HG03025 (cell line): ENCODE results near the gene HTR4.

ENCODE experiments used
- ATAC-seq: cut with Tn5 transposase; IDR thresholded peaks from one replicate; pipeline ENCODE4 v1.9.1; 2021; ENCODE audit warnings: mild to moderate bottlenecking, moderate library complexity; ENCODE audit not compliant: unreplicated experiment, low FRiP score

Gene HTR4

GRCh38 chr5:148620091-148620490 lies 34.2 kb downstream of the HTR4 start:
- no peak for ATAC-seq

GRCh38 chr5:148619484-148619883 lies 34.8 kb downstream of the HTR4 start:
- ATAC-seq = no peak

DNA sequence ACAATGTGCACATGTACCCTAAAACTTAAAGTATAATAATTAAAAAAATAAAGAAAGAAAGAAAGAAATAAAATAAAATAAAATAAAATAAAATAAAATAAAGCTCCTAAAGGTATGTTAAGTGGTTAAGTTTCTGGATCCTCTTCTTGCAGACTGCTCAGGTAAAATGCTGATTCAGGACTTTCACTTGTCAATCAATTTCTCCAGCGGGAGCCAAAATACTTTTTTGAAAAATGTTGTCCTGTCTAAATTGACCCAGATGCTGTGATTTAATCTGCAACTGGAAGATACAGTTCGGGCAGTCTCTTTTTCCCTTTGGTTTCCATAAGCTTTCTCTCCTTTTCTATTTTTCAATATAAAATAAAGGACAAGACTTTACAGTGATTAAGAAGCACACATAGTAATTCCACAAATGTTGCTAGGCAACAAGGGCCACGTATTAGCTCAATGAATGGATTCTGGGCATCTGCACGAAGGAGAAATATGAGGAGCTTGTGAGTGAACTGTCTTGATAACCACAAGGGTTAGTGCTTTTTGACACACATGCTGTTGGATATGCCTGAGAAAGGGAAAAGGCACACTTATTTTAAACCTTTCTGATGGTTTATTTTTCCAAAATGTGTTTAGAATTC lies 38.6 kb downstream of the HTR4 start:
- no peak for ATAC-seq

DNA sequence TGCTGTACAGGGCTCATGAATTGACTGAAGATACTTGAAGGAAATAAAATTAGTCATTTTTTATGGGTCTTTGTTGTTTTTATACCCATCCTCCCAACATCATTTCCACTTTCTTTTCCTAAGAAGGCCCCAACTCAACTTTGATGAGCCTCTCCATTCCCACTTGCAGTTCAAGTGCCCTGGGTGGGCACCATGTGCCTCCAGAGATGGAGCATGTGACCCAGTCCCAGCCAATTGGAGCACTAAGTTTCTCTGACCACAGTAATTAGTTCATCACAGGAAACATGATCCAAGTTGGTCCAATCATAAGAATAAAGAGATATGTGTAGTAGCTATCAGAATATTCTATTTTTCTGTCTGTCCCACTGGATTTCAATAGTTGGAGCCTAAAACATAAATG lies 46.9 kb downstream of the HTR4 start:
- no peak for ATAC-seq

- no peak for ATAC-seq
Measured at GRCh38 chr5:148606296-148606695, 48.0 kb downstream of the HTR4 start.

- no peak for ATAC-seq
Measured at GRCh38 chr5:148599187-148599586, 55.1 kb downstream of the HTR4 start.

- ATAC-seq = no peak
Measured at GRCh38 chr5:148595697-148596096, 58.6 kb downstream of the HTR4 start.

DNA sequence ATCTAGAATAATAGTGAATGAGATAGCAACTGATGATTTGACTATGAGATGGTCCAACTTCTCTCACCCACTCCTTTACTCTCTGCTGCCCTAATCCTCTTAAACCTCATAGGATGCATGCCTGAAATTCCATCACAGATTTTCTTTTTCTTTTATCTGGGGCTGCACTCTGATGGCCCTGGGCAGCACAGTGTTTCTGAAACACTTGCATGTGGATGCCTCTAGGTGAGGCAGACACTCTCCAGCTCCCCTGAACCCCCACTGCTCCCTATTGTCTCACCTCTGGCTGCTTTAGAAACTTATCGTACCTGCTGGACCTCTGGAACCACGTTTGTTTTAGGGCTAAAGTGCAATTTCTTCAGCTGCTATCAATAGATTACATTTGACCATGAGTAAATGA lies 67.5 kb downstream of the HTR4 start:
- ATAC-seq = no peak

- ATAC-seq = no peak
Measured at GRCh38 chr5:148585988-148586387, 68.3 kb downstream of the HTR4 start.

DNA sequence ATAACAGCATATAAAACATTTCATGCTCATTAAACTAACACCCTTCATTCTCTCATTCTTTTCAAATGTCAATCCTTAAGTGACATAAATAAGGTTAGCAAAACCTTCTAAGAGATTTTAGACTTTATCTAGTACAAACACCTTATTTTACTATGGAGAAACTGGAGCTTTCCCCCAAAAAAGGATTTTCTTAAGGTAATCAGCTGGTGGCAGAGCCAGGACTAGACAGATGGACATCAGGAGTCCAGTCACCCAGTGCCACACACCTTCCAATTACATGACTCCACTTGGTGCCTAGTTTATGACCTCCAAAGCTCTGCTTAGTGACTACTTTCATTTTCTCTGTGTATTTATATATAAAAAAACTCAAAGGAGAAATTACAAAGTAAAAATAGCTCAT lies 70.2 kb downstream of the HTR4 start:
- no peak for ATAC-seq

- no peak for ATAC-seq
Measured at GRCh38 chr5:148583421-148583965, 70.8 kb downstream of the HTR4 start.

GRCh38 chr5:148574167-148574566 lies 80.2 kb downstream of the HTR4 start:
- ATAC-seq = no peak

GRCh38 chr5:148573374-148573773 lies 81.0 kb downstream of the HTR4 start:
- ATAC-seq = no peak

- no peak for ATAC-seq
Measured at GRCh38 chr5:148569948-148570347, 84.4 kb downstream of the HTR4 start.

- ATAC-seq = no peak
Measured at GRCh38 chr5:148565148-148565547, 89.2 kb downstream of the HTR4 start.

GRCh38 chr5:148563021-148563420 lies 91.3 kb downstream of the HTR4 start:
- no peak for ATAC-seq

DNA sequence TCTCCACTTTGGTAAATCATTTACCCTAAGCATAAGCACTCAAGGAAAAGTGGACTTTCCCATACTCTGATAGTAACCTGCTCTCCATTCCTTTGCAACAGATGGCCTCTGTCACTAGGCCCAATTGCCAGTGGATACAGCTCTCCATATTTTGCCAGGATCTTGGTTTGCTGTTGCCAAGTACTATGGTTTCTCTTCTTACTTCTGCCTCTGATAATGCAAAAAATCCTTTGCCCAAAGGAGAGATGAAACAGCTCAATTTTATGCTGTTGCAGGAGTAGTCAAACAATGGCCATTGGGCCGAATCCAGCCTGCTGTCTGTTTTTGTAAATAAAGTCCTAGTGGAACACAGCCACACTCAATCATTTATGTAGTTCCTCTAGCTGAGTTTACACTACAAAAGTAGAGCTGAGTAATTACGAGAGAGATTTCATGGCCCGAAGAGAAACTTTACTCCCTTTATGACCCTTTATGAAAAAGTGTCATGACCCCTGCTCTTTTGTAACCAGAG lies 92.5 kb downstream of the HTR4 start:
- ATAC-seq = no peak

DNA sequence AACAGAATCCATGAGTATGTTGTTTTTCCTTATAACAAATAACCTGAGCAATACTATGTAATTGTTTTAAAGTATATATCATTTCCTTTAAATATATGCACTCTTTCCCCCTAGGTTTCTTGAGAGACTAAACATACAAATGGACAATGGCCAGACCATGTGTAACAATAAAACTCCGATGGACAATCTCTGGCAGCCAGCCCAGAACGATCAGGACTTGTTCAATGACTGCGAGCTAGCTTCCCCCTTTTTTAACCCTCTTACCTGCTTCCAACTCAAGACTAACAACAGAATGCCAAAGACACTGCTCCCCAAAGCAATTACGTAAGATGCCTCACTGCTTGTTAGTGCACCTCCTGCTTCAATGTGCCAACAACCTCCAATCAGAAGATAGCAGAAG lies 94.9 kb downstream of the HTR4 start:
- no peak for ATAC-seq

DNA sequence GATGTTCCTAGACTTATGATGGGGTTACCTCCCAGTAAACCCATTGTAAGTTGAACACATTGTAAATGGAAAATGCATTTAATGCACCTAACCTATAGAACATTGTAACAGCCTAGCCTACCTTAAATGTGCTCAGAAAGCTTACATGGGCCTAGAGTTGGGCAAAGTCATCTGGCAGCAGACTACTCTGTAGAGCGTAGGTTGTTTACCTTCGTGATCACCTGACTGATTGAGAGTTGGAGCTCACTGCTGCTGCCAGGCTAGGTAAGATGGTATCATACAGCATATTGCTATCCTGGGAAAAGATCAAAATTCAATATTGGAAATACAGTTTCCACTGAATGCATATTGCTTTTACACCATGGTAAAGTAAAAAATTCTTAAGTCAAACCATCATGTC lies 95.4 kb downstream of the HTR4 start:
- no peak for ATAC-seq

- no peak for ATAC-seq
Measured at GRCh38 chr5:148556835-148557234, 97.5 kb downstream of the HTR4 start.

DNA sequence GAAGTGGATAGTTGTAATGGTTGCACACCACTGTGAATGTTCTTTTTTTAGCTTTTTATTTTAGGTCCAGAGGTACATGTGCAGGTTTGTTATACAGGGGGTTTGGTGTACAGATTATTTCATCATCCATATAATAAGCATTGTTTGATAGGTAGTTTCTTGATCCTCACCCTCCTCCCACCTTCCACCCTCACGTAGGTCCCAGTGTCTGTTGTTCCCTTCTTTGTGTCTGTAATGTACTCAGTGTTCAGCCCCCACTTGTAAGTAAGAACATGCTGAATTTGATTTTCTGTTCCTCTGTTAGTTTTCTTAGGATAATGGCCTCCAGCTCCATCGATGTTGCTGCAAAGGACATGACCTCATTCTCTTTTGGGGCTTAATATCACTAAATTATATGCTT lies 99.7 kb downstream of the HTR4 start:
- ATAC-seq = no peak

GRCh38 chr5:148543727-148544126 lies 110.6 kb downstream of the HTR4 start:
- ATAC-seq = no peak

DNA sequence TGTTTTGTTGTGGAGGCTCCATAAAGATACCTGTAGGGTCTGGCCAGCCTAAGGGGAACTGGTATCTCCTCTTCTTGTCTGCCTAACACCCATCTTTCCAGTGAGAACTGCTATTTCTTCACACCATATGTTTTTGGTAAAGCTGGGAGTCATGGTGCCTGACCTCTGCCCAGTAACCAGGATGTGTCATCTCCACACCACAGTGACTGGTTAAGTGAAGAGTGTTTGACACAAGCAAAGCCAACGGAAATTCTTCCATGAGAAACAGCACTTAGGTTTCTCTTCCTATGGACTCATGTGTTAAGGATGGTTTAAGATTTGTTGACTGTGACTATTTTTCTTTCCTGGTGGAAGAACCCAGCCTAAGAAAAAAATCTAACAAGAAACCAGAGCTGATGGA lies 111.5 kb downstream of the HTR4 start:
- ATAC-seq = no peak
